Panc1 (cell line): ENCODE measurements around the gene LPP. TPM values are rescaled to one million over a fixed set of nuclear protein-coding genes. Genes with fewer than 3 reads are reported as not detected.

Experiments used
- ATAC-seq: fragments of 200-7000 bp; cut with Tn5 transposase; 2 replicates; pipeline ENCODE4 v1.9.1; 2020; ENCODE audit warnings: mild to moderate bottlenecking, moderate library complexity
- BruUV-seq: library from RNA; stranded (reverse); fragments of 400-500 nt; replicated peaks from 2 replicates; lab custom pipeline; 2021; lab: Mats Ljungman, UMichigan
- CTCF ChIA-PET: fragments of 300-600 bp; sonication (Branson Sonifier 250); formaldehyde crosslinking; loops from one replicate; lab custom pipeline; 2022; ENCODE audit warnings: antibody characterized with exemption; lab: Charles Lee
- POLR2A ChIA-PET: fragments of 300-600 bp; sonication (Branson Sonifier 250); formaldehyde crosslinking; loops from one replicate; lab custom pipeline; 2022; ENCODE audit warnings: antibody characterized with exemption; lab: Charles Lee
- DNase-seq: peaks from one replicate; pipeline ENCODE4 v3.0.0-alpha.2; 2010; ENCODE audit warnings: low read depth, low spot score
- H3K27ac ChIP-seq: 2 replicates; pipeline ENCODE4 v1.5.1; 2011; ENCODE audit warnings: mild to moderate bottlenecking, low read length, inconsistent platforms
- H3K27me3 ChIP-seq: fragments of 200-500 bp; sonication (Bioruptor generic); 2 replicates; pipeline ENCODE4 v1.6.0; 2014; ENCODE audit warnings: low read length, inconsistent platforms; ENCODE audit not compliant: control insufficient read depth, insufficient read depth
- H3K36me3 ChIP-seq: fragments of 200-500 bp; sonication (Bioruptor generic); 2 replicates; pipeline ENCODE4 v1.5.1; 2014; ENCODE audit warnings: inconsistent platforms, mild to moderate bottlenecking, low read length, moderate library complexity; ENCODE audit not compliant: control insufficient read depth, insufficient read depth
- H3K4me1 ChIP-seq: 2 replicates; pipeline ENCODE4 v1.5.1; 2011; ENCODE audit warnings: inconsistent platforms, mild to moderate bottlenecking, low read length, moderate library complexity; ENCODE audit not compliant: control insufficient read depth, insufficient read depth
- H3K4me3 ChIP-seq, 2 experiments: 2 replicates each; pipeline ENCODE4 v1.5.1; 2011 to 2012; ENCODE audit warnings: low read depth in 2 of 2, low read length in 2 of 2, mild to moderate bottlenecking in 2 of 2, inconsistent platforms in 1 of 2, moderate library complexity in 1 of 2
- H3K9me3 ChIP-seq: fragments of 200-500 bp; sonication (Bioruptor generic); 2 replicates; pipeline ENCODE4 v1.5.1; 2014; ENCODE audit warnings: low read depth, mild to moderate bottlenecking, inconsistent platforms, low read length, moderate library complexity; ENCODE audit not compliant: control insufficient read depth, insufficient read depth
- POLR2AphosphoS5 ChIP-seq: IDR thresholded peaks from 2 replicates; pipeline ENCODE4 v1.6.1; 2012; ENCODE audit warnings: mild to moderate bottlenecking, low read depth, low read length, moderate library complexity
- SIN3A ChIP-seq: IDR thresholded peaks from 2 replicates; pipeline ENCODE4 v1.6.1; 2012; ENCODE audit warnings: low read depth, mild to moderate bottlenecking, low read length, moderate library complexity, borderline replicate concordance; ENCODE audit not compliant: insufficient read depth
- TCF7L2 ChIP-seq: IDR thresholded peaks from 2 replicates; pipeline ENCODE4 v1.6.1; 2011; ENCODE audit warnings: mild to moderate bottlenecking, low read depth, low read length, inconsistent platforms
- in situ Hi-C: cut with HindIII; loops from 2 replicates; pipeline ENCODE4 v1.10.0; 2016; ENCODE audit warnings: low sequenced_read_pairs, low pct_unique_long_range_greater_than_20kb
- intact Hi-C: fragments of 100-400 bp; cut with micrococcal nuclease; formaldehyde crosslinking; loops from one replicate; pipeline ENCODE4 v1.10.0; 2022; ENCODE audit not compliant: unreplicated experiment
- total RNA-seq: library from RNA; stranded (reverse); gene quantifications from one replicate; pipeline ENCODE4 v1.2.1, GENCODE V29; 2021; ENCODE audit not compliant: unreplicated experiment
- TF ChIP-seq, protein P1 (sequence below): fragments of 450-650 bp; IDR thresholded peaks from 2 replicates; pipeline ENCODE4 v1.5.1; 2017; ENCODE audit warnings: mild to moderate bottlenecking
- TF ChIP-seq, protein P2 (sequence below), 2 experiments: IDR thresholded peaks; 2 replicates each; pipeline ENCODE4 v1.6.1; 2011 to 2012; ENCODE audit warnings: low read depth in 2 of 2, control low read depth in 1 of 2, low read length in 1 of 2, mild to moderate bottlenecking in 1 of 2, moderate library complexity in 1 of 2; ENCODE audit not compliant: insufficient read depth in 1 of 2

LPP gene
- total RNA-seq, 1 experiment from 2014 or later = 90.0 TPM

DNA sequence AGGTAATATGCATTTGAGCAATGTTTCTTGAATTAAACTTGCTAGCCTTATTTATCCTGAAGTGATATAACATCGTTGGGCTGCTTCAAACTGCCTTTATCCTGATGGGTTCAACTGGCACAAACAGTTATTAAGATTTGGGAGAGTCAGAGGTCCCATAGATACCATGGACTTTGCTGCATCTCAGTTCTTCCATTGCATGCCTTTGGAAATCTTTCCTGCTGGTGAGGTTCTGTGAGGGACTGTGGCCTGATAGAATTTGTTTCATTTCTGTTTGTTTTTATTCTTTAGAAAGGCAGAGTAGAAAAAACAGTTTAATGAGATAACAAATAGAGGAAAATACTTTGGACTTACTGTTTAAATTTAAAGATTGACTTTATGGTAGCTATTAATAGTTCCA is 508.3 kb downstream of the LPP start:
- H3K9me3 ChIP-seq = no peaks in the 10 kb centered on the region
- in situ Hi-C loops (no loop called here), intact Hi-C loops (loop anchor here (10.0 kb wide), 1 partner anchor 917 kb away; the partner anchor contains the start of gene BCL6)
- H3K36me3 ChIP-seq = no peaks in the 10 kb centered on the region
- H3K27ac ChIP-seq = no peak overlapping the region
- no peak for ATAC-seq
- ChIA-PET POLR2A (no interaction called here), CTCF (interaction anchor here (0.6 kb wide), 1 partner anchor 10 kb away, joined by 4 read pairs; no protein-coding TSS in a partner anchor)
- TF ChIP-seq POLR2AphosphoS5 = no peak
- H3K4me3 ChIP-seq = no peak overlapping the region
- H3K4me1 ChIP-seq = no peaks in the 10 kb centered on the region
- no peak for DNase-seq
- no TSS peak for BruUV-seq
- no peaks in the 10 kb centered on the region for H3K27me3 ChIP-seq

DNA sequence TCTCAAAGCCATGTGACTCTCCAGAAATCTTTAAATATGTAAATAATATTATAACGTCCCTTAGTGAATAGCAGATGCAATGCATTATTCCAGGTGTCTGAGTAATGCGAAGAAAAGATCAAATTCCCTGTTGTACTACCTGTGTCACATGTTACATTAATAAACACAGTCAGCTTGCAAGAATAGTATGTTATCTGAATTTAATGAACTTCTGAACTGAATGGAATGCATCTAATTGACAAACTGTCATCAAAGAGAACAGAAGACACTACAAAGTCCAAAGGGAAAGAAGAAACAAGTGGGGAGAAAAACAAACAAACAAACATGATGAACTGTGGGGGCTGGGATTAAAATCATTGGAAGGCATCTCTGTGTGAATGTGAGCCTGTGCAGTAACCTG is 508.8 kb downstream of the LPP start:
- in situ Hi-C loops = no loop called here
- Histone ChIP-seq H3K4me1 (no peaks in the 10 kb centered on the region), H3K27ac (no peak overlapping the region), H3K4me3 (no peak overlapping the region), H3K36me3 (no peaks in the 10 kb centered on the region), H3K9me3 (no peaks in the 10 kb centered on the region), H3K27me3 (no peaks in the 10 kb centered on the region)
- ATAC-seq = no peak
- no peak for DNase-seq
- POLR2A ChIA-PET = no interaction called here
- TF ChIP-seq POLR2AphosphoS5 = no peak
- TF ChIP-seq, protein P1, sequence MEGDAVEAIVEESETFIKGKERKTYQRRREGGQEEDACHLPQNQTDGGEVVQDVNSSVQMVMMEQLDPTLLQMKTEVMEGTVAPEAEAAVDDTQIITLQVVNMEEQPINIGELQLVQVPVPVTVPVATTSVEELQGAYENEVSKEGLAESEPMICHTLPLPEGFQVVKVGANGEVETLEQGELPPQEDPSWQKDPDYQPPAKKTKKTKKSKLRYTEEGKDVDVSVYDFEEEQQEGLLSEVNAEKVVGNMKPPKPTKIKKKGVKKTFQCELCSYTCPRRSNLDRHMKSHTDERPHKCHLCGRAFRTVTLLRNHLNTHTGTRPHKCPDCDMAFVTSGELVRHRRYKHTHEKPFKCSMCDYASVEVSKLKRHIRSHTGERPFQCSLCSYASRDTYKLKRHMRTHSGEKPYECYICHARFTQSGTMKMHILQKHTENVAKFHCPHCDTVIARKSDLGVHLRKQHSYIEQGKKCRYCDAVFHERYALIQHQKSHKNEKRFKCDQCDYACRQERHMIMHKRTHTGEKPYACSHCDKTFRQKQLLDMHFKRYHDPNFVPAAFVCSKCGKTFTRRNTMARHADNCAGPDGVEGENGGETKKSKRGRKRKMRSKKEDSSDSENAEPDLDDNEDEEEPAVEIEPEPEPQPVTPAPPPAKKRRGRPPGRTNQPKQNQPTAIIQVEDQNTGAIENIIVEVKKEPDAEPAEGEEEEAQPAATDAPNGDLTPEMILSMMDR = no peak
- CTCF ChIA-PET = interaction anchor here (0.6 kb wide), 1 partner anchor 10 kb away, joined by 4 read pairs; no protein-coding TSS in a partner anchor
- BruUV-seq = no TSS peak
- intact Hi-C loops = loop anchor here (10.0 kb wide), 1 partner anchor 918 kb away; the partner anchor contains the start of gene BCL6

DNA sequence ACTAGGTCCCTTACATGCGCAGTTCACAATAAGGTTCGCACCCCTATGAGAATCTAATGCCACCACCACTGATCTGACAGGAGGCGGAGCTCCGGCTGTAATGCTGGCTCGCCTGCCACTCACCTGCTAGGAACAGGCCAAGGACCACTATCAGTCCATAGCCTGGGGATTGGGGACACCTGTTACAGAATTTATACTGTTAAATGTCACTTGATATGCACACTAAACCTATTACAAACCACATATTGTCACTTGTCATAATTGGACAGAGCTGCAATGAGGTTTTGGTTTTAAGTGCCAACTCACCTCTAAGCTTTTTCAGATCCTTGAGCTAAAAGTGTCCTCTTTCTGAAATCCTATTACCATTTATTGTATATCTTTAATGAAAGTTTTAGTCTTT is 509.9 kb downstream of the LPP start:
- ChIA-PET CTCF (interaction anchor here (0.6 kb wide), 1 partner anchor 883 kb away, joined by 3 read pairs; no protein-coding TSS in a partner anchor), POLR2A (no interaction called here)
- ATAC-seq = no peak
- no peak overlapping the region for H3K27ac ChIP-seq
- no peak overlapping the region for H3K4me3 ChIP-seq
- in situ Hi-C loops (no loop called here), intact Hi-C loops (loop anchor here (10.0 kb wide), 1 partner anchor 919 kb away; the partner anchor contains the start of gene BCL6)
- H3K4me1 ChIP-seq = no peaks in the 10 kb centered on the region
- no peaks in the 10 kb centered on the region for H3K9me3 ChIP-seq
- H3K36me3 ChIP-seq = no peaks in the 10 kb centered on the region
- BruUV-seq = no TSS peak
- no peaks in the 10 kb centered on the region for H3K27me3 ChIP-seq
- TF ChIP-seq POLR2AphosphoS5 = no peak
- no peak for TF ChIP-seq SIN3A
- TF ChIP-seq TCF7L2 = no peak
- TF ChIP-seq, protein P2, sequence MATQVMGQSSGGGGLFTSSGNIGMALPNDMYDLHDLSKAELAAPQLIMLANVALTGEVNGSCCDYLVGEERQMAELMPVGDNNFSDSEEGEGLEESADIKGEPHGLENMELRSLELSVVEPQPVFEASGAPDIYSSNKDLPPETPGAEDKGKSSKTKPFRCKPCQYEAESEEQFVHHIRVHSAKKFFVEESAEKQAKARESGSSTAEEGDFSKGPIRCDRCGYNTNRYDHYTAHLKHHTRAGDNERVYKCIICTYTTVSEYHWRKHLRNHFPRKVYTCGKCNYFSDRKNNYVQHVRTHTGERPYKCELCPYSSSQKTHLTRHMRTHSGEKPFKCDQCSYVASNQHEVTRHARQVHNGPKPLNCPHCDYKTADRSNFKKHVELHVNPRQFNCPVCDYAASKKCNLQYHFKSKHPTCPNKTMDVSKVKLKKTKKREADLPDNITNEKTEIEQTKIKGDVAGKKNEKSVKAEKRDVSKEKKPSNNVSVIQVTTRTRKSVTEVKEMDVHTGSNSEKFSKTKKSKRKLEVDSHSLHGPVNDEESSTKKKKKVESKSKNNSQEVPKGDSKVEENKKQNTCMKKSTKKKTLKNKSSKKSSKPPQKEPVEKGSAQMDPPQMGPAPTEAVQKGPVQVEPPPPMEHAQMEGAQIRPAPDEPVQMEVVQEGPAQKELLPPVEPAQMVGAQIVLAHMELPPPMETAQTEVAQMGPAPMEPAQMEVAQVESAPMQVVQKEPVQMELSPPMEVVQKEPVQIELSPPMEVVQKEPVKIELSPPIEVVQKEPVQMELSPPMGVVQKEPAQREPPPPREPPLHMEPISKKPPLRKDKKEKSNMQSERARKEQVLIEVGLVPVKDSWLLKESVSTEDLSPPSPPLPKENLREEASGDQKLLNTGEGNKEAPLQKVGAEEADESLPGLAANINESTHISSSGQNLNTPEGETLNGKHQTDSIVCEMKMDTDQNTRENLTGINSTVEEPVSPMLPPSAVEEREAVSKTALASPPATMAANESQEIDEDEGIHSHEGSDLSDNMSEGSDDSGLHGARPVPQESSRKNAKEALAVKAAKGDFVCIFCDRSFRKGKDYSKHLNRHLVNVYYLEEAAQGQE (IDR thresholded peaks at IDR 0.05; ENCODE audit: insufficient read depth in 1 of 2, low read depth in 2 of 2, low read length in 1 of 2) = no peak
- TF ChIP-seq, protein P1 = no peak
- no peak for DNase-seq
